HG03097 (cell line): Measurements from ENCODE around the gene SMAD7.

Source experiments
- ATAC-seq: cut with Tn5 transposase; IDR thresholded peaks from one replicate; pipeline ENCODE4 v1.9.1; 2021; ENCODE audit not compliant: unreplicated experiment, low FRiP score

SMAD7 gene

GRCh38 chr18:48987821-48988220, 37.1 kb upstream of the SMAD7 start:
- no peak for ATAC-seq

- ATAC-seq: no peak
These were observed 36.3 kb upstream of the SMAD7 start for GRCh38 chr18:48986851-48987761.

- no peak for ATAC-seq
These were observed 34.4 kb upstream of the SMAD7 start for GRCh38 chr18:48985161-48985560.

GRCh38 chr18:48983793-48984437, 33.1 kb upstream of the SMAD7 start:
- no peak for ATAC-seq

GRCh38 chr18:48982266-48982665, 31.5 kb upstream of the SMAD7 start:
- ATAC-seq: no peak

GRCh38 chr18:48979944-48980890, 29.5 kb upstream of the SMAD7 start:
- no peak for ATAC-seq

GRCh38 chr18:48977914-48978313, 27.1 kb upstream of the SMAD7 start:
- ATAC-seq: no peak

GRCh38 chr18:48975817-48976649, 25.3 kb upstream of the SMAD7 start:
- no peak for ATAC-seq

GRCh38 chr18:48975120-48975816, 24.5 kb upstream of the SMAD7 start:
- no peak for ATAC-seq

- ATAC-seq: no peak
These were observed 23.7 kb upstream of the SMAD7 start for GRCh38 chr18:48974304-48975119.

GRCh38 chr18:48973731-48974130, 23.0 kb upstream of the SMAD7 start:
- ATAC-seq: no peak

- ATAC-seq: no peak
These were observed 17.8 kb upstream of the SMAD7 start for GRCh38 chr18:48968412-48969215.

- no peak for ATAC-seq
These were observed 16.8 kb upstream of the SMAD7 start for GRCh38 chr18:48967545-48967944.

- ATAC-seq: no peak
These were observed 15.8 kb upstream of the SMAD7 start for GRCh38 chr18:48966523-48966922.

- ATAC-seq: no peak
These were observed 13.1 kb upstream of the SMAD7 start for GRCh38 chr18:48963586-48964470.

GRCh38 chr18:48962994-48963561, 12.3 kb upstream of the SMAD7 start:
- ATAC-seq: no peak
